ENCODE measurements around the gene MYCT1. TPM values are rescaled to one million over a fixed set of nuclear protein-coding genes. Genes with fewer than 3 reads are reported as not detected.

MYCT1 gene, protein sequence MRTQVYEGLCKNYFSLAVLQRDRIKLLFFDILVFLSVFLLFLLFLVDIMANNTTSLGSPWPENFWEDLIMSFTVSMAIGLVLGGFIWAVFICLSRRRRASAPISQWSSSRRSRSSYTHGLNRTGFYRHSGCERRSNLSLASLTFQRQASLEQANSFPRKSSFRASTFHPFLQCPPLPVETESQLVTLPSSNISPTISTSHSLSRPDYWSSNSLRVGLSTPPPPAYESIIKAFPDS
- total RNA-seq, result 0.16 and 0.25 TPM in 2 replicates

DNA sequence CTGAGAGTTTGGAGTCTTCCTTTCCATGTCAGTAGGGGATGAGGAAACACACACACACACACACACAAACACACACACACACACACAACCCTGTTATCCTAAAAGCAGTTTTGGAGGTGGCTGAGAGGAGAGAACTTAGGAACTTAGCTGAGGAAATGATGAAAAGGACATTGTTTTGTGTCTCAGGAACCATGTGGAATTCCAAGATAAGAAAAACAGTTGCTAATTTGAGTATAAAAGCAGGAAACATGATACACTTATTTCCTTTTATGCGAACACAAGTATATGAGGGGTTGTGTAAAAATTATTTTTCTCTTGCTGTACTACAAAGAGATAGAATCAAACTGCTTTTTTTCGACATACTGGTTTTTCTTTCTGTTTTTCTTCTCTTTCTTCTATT lies at the start of gene MYCT1:
Gene MYCT1, plus strand, starts transcription at position 264 of the 400 bp plus-strand sequence. Its CDS starts 6 bp downstream, at position 270.

DNA sequence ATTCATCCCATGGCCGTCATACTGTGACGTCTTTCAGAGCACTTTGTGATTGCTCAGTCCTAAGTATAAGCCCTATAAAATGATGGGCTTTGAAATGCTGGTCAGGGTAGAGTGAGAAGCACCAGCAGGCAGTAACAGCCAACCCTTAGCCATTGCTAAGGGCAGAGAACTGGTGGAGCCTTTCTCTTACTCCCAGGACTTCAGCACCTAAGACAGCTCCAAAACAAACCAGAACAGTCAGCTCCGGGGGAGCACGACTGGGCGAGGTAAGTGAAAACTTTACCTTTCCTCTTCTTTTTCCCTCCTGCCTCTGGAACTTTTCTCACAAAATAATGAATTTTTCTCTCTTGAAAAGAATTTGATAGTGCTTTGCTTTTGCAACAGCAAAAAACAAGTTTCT lies 53.0 kb downstream of the MYCT1 start, which contains the start of gene VIP:
Gene VIP, plus strand, starts transcription at position 104 of the 400 bp plus-strand sequence. CDS start 1,381 bp downstream, outside the sequence.

Other genes with a start within 250 kb of the MYCT1 start
- 26.6 and 44.2 TPM in 2 replicates for gene SYNE1, start 60.5 kb upstream of the MYCT1 start, total RNA-seq
- gene VIP, start 52.9 kb downstream of the MYCT1 start, total RNA-seq, result not detected in 2 replicates

Data from mesangial cell (primary cell).